Liver (tissue), 9 donors: Measurements from ENCODE around the gene IGLL5. TPM values are rescaled to one million over a fixed set of nuclear protein-coding genes. Genes with fewer than 3 reads are reported as not detected.

ENCODE experiments used
- DNase-seq: peaks from one replicate; pipeline ENCODE4 v3.0.0-alpha.2; 2017; ENCODE audit warnings: low spot score
- H3K27ac ChIP-seq, 2 donors: one replicate each; pipeline ENCODE4 v1.7.0; 2013; ENCODE audit warnings: inconsistent platforms in 2 of 2, low read length in 2 of 2, control low read depth in 1 of 2, low read depth in 1 of 2, mild to moderate bottlenecking in 1 of 2
- H3K27me3 ChIP-seq, 4 donors: one replicate each; pipeline versions ENCODE4 v1.6.1 to v1.7.0; 2013; ENCODE audit warnings: low read length in 3 of 4, inconsistent platforms in 1 of 4, mild to moderate bottlenecking in 1 of 4, moderate library complexity in 1 of 4; ENCODE audit not compliant: control insufficient read depth in 4 of 4, insufficient read depth in 4 of 4
- H3K36me3 ChIP-seq, 4 donors: one replicate each; pipeline versions ENCODE4 v1.6.1 to v1.7.0; 2013; ENCODE audit warnings: low read length in 3 of 4, mild to moderate bottlenecking in 3 of 4, low read depth in 1 of 4, moderate library complexity in 1 of 4; ENCODE audit not compliant: control insufficient read depth in 4 of 4, insufficient read depth in 3 of 4
- H3K4me1 ChIP-seq, 4 donors: one replicate each; pipeline versions ENCODE4 v1.6.1 to v1.7.0; 2013; ENCODE audit warnings: low read length in 3 of 4, mild to moderate bottlenecking in 3 of 4, moderate library complexity in 1 of 4; ENCODE audit not compliant: control insufficient read depth in 4 of 4, insufficient read depth in 4 of 4
- H3K4me3 ChIP-seq, 3 donors: one replicate each; pipeline versions ENCODE4 v1.6.1 to v1.7.0; 2013; ENCODE audit warnings: low read length in 3 of 3, control low read depth in 1 of 3, low read depth in 1 of 3, mild to moderate bottlenecking in 1 of 3
- H3K9ac ChIP-seq, 2 donors: one replicate each; pipeline ENCODE4 v1.7.0; 2013; ENCODE audit warnings: low read length in 2 of 2, mild to moderate bottlenecking in 2 of 2, moderate library complexity in 2 of 2, control low read depth in 1 of 2, low read depth in 1 of 2
- H3K9me3 ChIP-seq, 4 donors: one replicate each; pipeline versions ENCODE4 v1.6.1 to v1.7.0; 2013; ENCODE audit warnings: low read length in 3 of 4; ENCODE audit not compliant: control insufficient read depth in 4 of 4
- ATF3 ChIP-seq: IDR thresholded peaks from 2 replicates; pipeline ENCODE4 v1.6.1; 2016; ENCODE audit warnings: antibody characterized with exemption
- CTCF ChIP-seq: fragments of 150-350 bp; IDR thresholded peaks from 2 replicates; pipeline ENCODE4 v1.5.1; 2017; ENCODE audit warnings: improper control_type of control experiment, low read depth, low read length; ENCODE audit not compliant: missing input control
- EGR1 ChIP-seq, 2 donors: IDR thresholded peaks; 2 replicates each; pipeline ENCODE4 v1.6.1; 2016 to 2018; ENCODE audit warnings: antibody characterized with exemption in 2 of 2, low read depth in 2 of 2
- FOXA1 ChIP-seq: IDR thresholded peaks from 2 replicates; pipeline ENCODE4 v1.6.1; 2016; ENCODE audit warnings: antibody characterized with exemption
- FOXA2 ChIP-seq: IDR thresholded peaks from 2 replicates; pipeline ENCODE4 v1.6.1; 2016; ENCODE audit warnings: antibody characterized with exemption
- GABPA ChIP-seq, 2 donors: IDR thresholded peaks in 1 of 2; conservative IDR thresholded peaks in 1 of 2; 2 replicates each; pipeline ENCODE4 v1.6.1; 2016; ENCODE audit warnings: antibody characterized with exemption in 2 of 2, mild to moderate bottlenecking in 1 of 2, moderate library complexity in 1 of 2
- HNF4A ChIP-seq, 2 donors: conservative IDR thresholded peaks; 2 replicates each; pipeline ENCODE4 v1.6.1; 2016; ENCODE audit warnings: antibody characterized with exemption in 2 of 2, mild to moderate bottlenecking in 2 of 2
- HNF4G ChIP-seq: IDR thresholded peaks from 2 replicates; pipeline ENCODE4 v1.6.1; 2016; ENCODE audit warnings: antibody characterized with exemption
- JUND ChIP-seq, 2 donors: IDR thresholded peaks; 2 replicates each; pipeline ENCODE4 v1.6.1; 2016; ENCODE audit warnings: antibody characterized with exemption in 2 of 2
- MAX ChIP-seq: IDR thresholded peaks from 2 replicates; pipeline ENCODE4 v1.6.1; 2016; ENCODE audit warnings: antibody characterized with exemption
- NR2F2 ChIP-seq: IDR thresholded peaks from 2 replicates; pipeline ENCODE4 v1.6.1; 2016; ENCODE audit warnings: antibody characterized with exemption
- RAD21 ChIP-seq, 2 donors: IDR thresholded peaks; 2 replicates each; pipeline ENCODE4 v1.6.1; 2016; ENCODE audit warnings: antibody characterized with exemption in 2 of 2, mild to moderate bottlenecking in 2 of 2
- REST ChIP-seq: IDR thresholded peaks from 2 replicates; pipeline ENCODE4 v1.6.1; 2016; ENCODE audit warnings: antibody characterized with exemption, mild to moderate bottlenecking
- RXRA ChIP-seq, 2 donors: IDR thresholded peaks; 2 replicates each; pipeline ENCODE4 v1.6.1; 2017 to 2018; ENCODE audit warnings: antibody characterized with exemption in 2 of 2, mild to moderate bottlenecking in 1 of 2
- SP1 ChIP-seq: IDR thresholded peaks from 2 replicates; pipeline ENCODE4 v1.6.1; 2018; ENCODE audit warnings: antibody characterized with exemption, mild to moderate bottlenecking
- TAF1 ChIP-seq: conservative IDR thresholded peaks from 2 replicates; pipeline ENCODE4 v1.6.1; 2016; ENCODE audit warnings: antibody characterized with exemption, mild to moderate bottlenecking
- YY1 ChIP-seq: IDR thresholded peaks from 2 replicates; pipeline ENCODE4 v1.6.1; 2016; ENCODE audit warnings: antibody characterized with exemption, mild to moderate bottlenecking
- ZBTB33 ChIP-seq: IDR thresholded peaks from 2 replicates; pipeline ENCODE4 v1.6.1; 2016; ENCODE audit warnings: antibody characterized with exemption
- WGBS: extraction: QIAGEN DNeasy Blood & Tissue Kit; methylation state at CpG from one replicate; pipeline ENCODE4 v1.1.7; 2013; 5-methylcytosine and 5-hydroxymethylcytosine counted together
- polyA plus RNA-seq, 2 donors: library from polyadenylated mRNA; stranded (reverse) in 1 of 2; unstranded in 1 of 2; fragments of 200-250 nt in 1 of 2; fragments of >200 nt in 1 of 2; fragmentation: Nextera tagmentation in 1 of 2; extraction: Ambion mirVana in 1 of 2; gene quantifications; one replicate each; pipeline versions ENCODE4 v1.2.1 to v1.2.3, GENCODE V29; 2013 to 2015
- total RNA-seq, 2 donors: library from RNA; depleted of rRNA; stranded (reverse); fragments of >200 nt; gene quantifications; one replicate each; pipeline ENCODE4 v1.2.3, GENCODE V29; 2014
- donor health status: healthy.
- donor health status: healthy.
- donor health status: healthy.
- donor health status: healthy.
- donor health status: healthy.

The IGLL5 gene
- total and polyA plus RNA-seq, 4 donors = 1.3 to 13.4 (median 3.4) TPM

GRCh38 chr22:22938672-22939587, 51.3 kb downstream of the IGLL5 start:
- no peaks in the 10 kb centered on the region for H3K36me3 ChIP-seq
- no peak overlapping the region for H3K9ac ChIP-seq
- H3K9me3 ChIP-seq = no peaks in the 10 kb centered on the region
- TF ChIP-seq JUND (IDR thresholded peaks at IDR 0.05) (no peak), ZBTB33 (no peak), EGR1 (IDR thresholded peaks at IDR 0.05; ENCODE audit: low read depth in 2 of 2) (no peak), TAF1 (no peak), SP1 (no peak), NR2F2 (no peak), YY1 (no peak), FOXA2 (no peak), HNF4G (no peak), RXRA (IDR thresholded peaks at IDR 0.05) (no peak), REST (no peak), RAD21 (IDR thresholded peaks at IDR 0.05) (no peak)
- 81% methylated on average over 8 of the region's 8 CpGs for WGBS
- H3K27me3 ChIP-seq = no peaks in the 10 kb centered on the region
- H3K4me3 ChIP-seq = no peak overlapping the region
- no peak for DNase-seq
- H3K27ac ChIP-seq = no peak overlapping the region
- no peaks in the 10 kb centered on the region for H3K4me1 ChIP-seq

GRCh38 chr22:22939588-22940368, 52.2 kb downstream of the IGLL5 start:
- 57% methylated on average over 11 of the region's 11 CpGs for WGBS
- Histone ChIP-seq H3K27me3 (no peaks in the 10 kb centered on the region), H3K9me3 (no peaks in the 10 kb centered on the region), H3K27ac (no peak overlapping the region), H3K36me3 (no peaks in the 10 kb centered on the region), H3K4me1 (no peaks in the 10 kb centered on the region), H3K9ac (no peak overlapping the region), H3K4me3 (no peak overlapping the region)
- no peak for DNase-seq
- no peak for TF ChIP-seq RAD21 (IDR thresholded peaks at IDR 0.05)
- TF ChIP-seq NR2F2 = no peak
- TF ChIP-seq RXRA (IDR thresholded peaks at IDR 0.05) = no peak
- TF ChIP-seq ATF3 = no peak
- no peak for TF ChIP-seq EGR1 (IDR thresholded peaks at IDR 0.05; ENCODE audit: low read depth in 2 of 2)
- no peak for TF ChIP-seq TAF1
- TF ChIP-seq SP1 = no peak
- no peak for TF ChIP-seq JUND (IDR thresholded peaks at IDR 0.05)
- TF ChIP-seq FOXA2 = no peak
- TF ChIP-seq REST = no peak
- TF ChIP-seq FOXA1 = no peak
- TF ChIP-seq HNF4G = no peak
- no peak for TF ChIP-seq HNF4A (conservative IDR thresholded peaks at IDR 0.05)
- TF ChIP-seq GABPA (IDR thresholded peaks at IDR 0.05 in 1 of 2, conservative IDR thresholded peaks at IDR 0.05 in 1 of 2) = no peak
- TF ChIP-seq MAX = no peak
- no peak for TF ChIP-seq CTCF
